Hepatocyte (in vitro differentiated cells): Measurements from ENCODE around the gene BRD4. TPM values are rescaled to one million over a fixed set of nuclear protein-coding genes. Genes with fewer than 3 reads are reported as not detected.

Experiments used
- DNase-seq: peaks from one replicate; pipeline ENCODE4 v3.0.0-alpha.2; 2016; ENCODE audit warnings: low spot score
- H2AFZ ChIP-seq: fragments of 200-600 bp; sonication (generic); 2 replicates; pipeline ENCODE4 v1.6.0; 2016; ENCODE audit warnings: antibody characterized with exemption, mild to moderate bottlenecking
- H3K27ac ChIP-seq: fragments of 200-600 bp; sonication (generic); 2 replicates; pipeline ENCODE4 v1.5.1; 2016; ENCODE audit warnings: mild to moderate bottlenecking
- H3K27me3 ChIP-seq: fragments of 200-600 bp; sonication (generic); 2 replicates; pipeline ENCODE4 v1.6.1; 2016
- H3K36me3 ChIP-seq: fragments of 200-600 bp; sonication (generic); replicated peaks from 2 replicates; pipeline ENCODE4 v1.5.1; 2016; ENCODE audit warnings: low read depth; ENCODE audit not compliant: insufficient read depth
- H3K4me1 ChIP-seq: fragments of 200-600 bp; sonication (generic); 2 replicates; pipeline ENCODE4 v1.5.1; 2016; ENCODE audit warnings: mild to moderate bottlenecking, moderate library complexity; ENCODE audit not compliant: insufficient read depth
- H3K4me2 ChIP-seq: fragments of 200-600 bp; sonication (generic); 2 replicates; pipeline ENCODE4 v1.6.0; 2016
- H3K4me3 ChIP-seq: fragments of 200-600 bp; sonication (generic); 2 replicates; pipeline ENCODE4 v1.5.1; 2016; ENCODE audit warnings: mild to moderate bottlenecking
- H3K79me2 ChIP-seq: fragments of 200-600 bp; sonication (generic); 2 replicates; pipeline ENCODE4 v1.6.0; 2017; ENCODE audit warnings: mild to moderate bottlenecking
- H3K9me2 ChIP-seq: fragments of 200-600 bp; sonication (generic); replicated peaks from 2 replicates; pipeline ENCODE4 v1.6.0; 2017; ENCODE audit warnings: mild to moderate bottlenecking; ENCODE audit not compliant: insufficient read depth
- H3K9me3 ChIP-seq: fragments of 200-600 bp; sonication (generic); 2 replicates; pipeline ENCODE4 v1.5.1; 2016; ENCODE audit warnings: low read depth, mild to moderate bottlenecking
- H4K20me1 ChIP-seq: fragments of 200-600 bp; sonication (generic); 2 replicates; pipeline ENCODE4 v1.6.0; 2016; ENCODE audit warnings: mild to moderate bottlenecking; ENCODE audit not compliant: insufficient read depth, poor library complexity, severe bottlenecking
- CTCF ChIP-seq: fragments of 200-600 bp; sonication (generic); IDR thresholded peaks from 2 replicates; pipeline ENCODE4 v1.5.1; 2016; ENCODE audit warnings: antibody characterized with exemption, mild to moderate bottlenecking; ENCODE audit not compliant: poor library complexity
- EZH2 ChIP-seq: fragments of 200-600 bp; sonication (generic); IDR thresholded peaks from 2 replicates; pipeline ENCODE4 v1.6.1; 2016; ENCODE audit warnings: antibody characterized with exemption, mild to moderate bottlenecking, borderline replicate concordance
- EZH2phosphoT487 ChIP-seq: fragments of 200-600 bp; sonication (generic); IDR thresholded peaks from one replicate; pipeline ENCODE4 v1.6.1; 2018; ENCODE audit warnings: antibody characterized with exemption, mild to moderate bottlenecking, low read depth, moderate library complexity; ENCODE audit not compliant: unreplicated experiment, severe bottlenecking
- WGBS: methylation state at CpG from one replicate; pipeline ENCODE4 v1.1.6; 2016; ENCODE audit warnings: low lambda C conversion rate; ENCODE audit errors: missing lambda C conversion rate; 5-methylcytosine and 5-hydroxymethylcytosine counted together
- polyA plus RNA-seq: library from polyadenylated mRNA; unstranded; fragments of >200 nt; fragmentation: Nextera tagmentation; extraction: Ambion mirVana; gene quantifications from 2 replicates; pipeline ENCODE4 v1.2.1, GENCODE V29; 2016
- total RNA-seq: library from RNA; depleted of rRNA; stranded (reverse); fragments of >200 nt; gene quantifications from 2 replicates; pipeline ENCODE4 v1.2.3, GENCODE V29; 2014

BRD4 gene
- total and polyA plus RNA-seq, 2 experiments from 2014 or later = 18.0 to 88.4 TPM

- DNase-seq = no peak
- peaks cover 55% of the 10 kb centered on the region for H4K20me1 ChIP-seq
- H3K9me2 ChIP-seq = no peaks in the 10 kb centered on the region
- H3K4me1 ChIP-seq = peaks cover 39% of the 10 kb centered on the region
- H3K27me3 ChIP-seq = no peaks in the 10 kb centered on the region
- TF ChIP-seq CTCF = no peak
- TF ChIP-seq EZH2phosphoT487 = no peak
- TF ChIP-seq EZH2 = no peak
- H3K79me2 ChIP-seq = peaks cover 77% of the 10 kb centered on the region
- no peaks in the 10 kb centered on the region for H3K36me3 ChIP-seq
- H3K9me3 ChIP-seq = no peaks in the 10 kb centered on the region
- no peak overlapping the region for H3K27ac ChIP-seq
- WGBS = 92% methylated on average over 7 of the region's 7 CpGs
- H2AFZ ChIP-seq = no peak overlapping the region
- H3K4me2 ChIP-seq = no peak overlapping the region
- H3K4me3 ChIP-seq = no peak overlapping the region
Measured at GRCh38 chr19:15253061-15253460, 79.3 kb downstream of the BRD4 start.

- 74% methylated on average over 9 of the region's 9 CpGs for WGBS
- no peak overlapping the region for H2AFZ ChIP-seq
- no peak overlapping the region for H3K4me2 ChIP-seq
- H3K27me3 ChIP-seq = no peaks in the 10 kb centered on the region
- DNase-seq = no peak
- no peaks in the 10 kb centered on the region for H3K9me3 ChIP-seq
- H4K20me1 ChIP-seq = peaks cover 60% of the 10 kb centered on the region
- peaks cover 74% of the 10 kb centered on the region for H3K79me2 ChIP-seq
- no peaks in the 10 kb centered on the region for H3K9me2 ChIP-seq
- H3K36me3 ChIP-seq = no peaks in the 10 kb centered on the region
- peaks cover 45% of the 10 kb centered on the region for H3K4me1 ChIP-seq
- no peak overlapping the region for H3K4me3 ChIP-seq
- peak overlapping the region; percentile 42 for H3K27ac ChIP-seq
- no peak for TF ChIP-seq EZH2
- peak; percentile 38 for TF ChIP-seq CTCF
Measured at GRCh38 chr19:15252398-15253018, 79.8 kb downstream of the BRD4 start.

- no peaks in the 10 kb centered on the region for H3K9me3 ChIP-seq
- H3K27ac ChIP-seq = peak overlapping the region; percentile 58
- H3K79me2 ChIP-seq = peaks cover 74% of the 10 kb centered on the region
- peaks cover 49% of the 10 kb centered on the region for H3K4me1 ChIP-seq
- no peaks in the 10 kb centered on the region for H3K27me3 ChIP-seq
- WGBS = 43% methylated on average over 14 of the region's 14 CpGs
- peak; percentile 85 for DNase-seq
- H3K4me2 ChIP-seq = no peak overlapping the region
- peak; percentile 40 for TF ChIP-seq CTCF
- TF ChIP-seq EZH2 = no peak
- H3K36me3 ChIP-seq = no peaks in the 10 kb centered on the region
- H2AFZ ChIP-seq = no peak overlapping the region
- H3K4me3 ChIP-seq = no peak overlapping the region
- peaks cover 66% of the 10 kb centered on the region for H4K20me1 ChIP-seq
- no peaks in the 10 kb centered on the region for H3K9me2 ChIP-seq
Measured at GRCh38 chr19:15251749-15252397, 80.5 kb downstream of the BRD4 start.
